Measurements from ENCODE around the gene SLC2A5. TPM values are rescaled to one million over a fixed set of nuclear protein-coding genes. Genes with fewer than 3 reads are reported as not detected.
"Not testable (repeated sequence)": the region's sequence is repeated elsewhere in the genome, so short reads cannot be mapped to it uniquely, and the experiment has no call there.

The SLC2A5 gene
- polyA plus RNA-seq, 3 donors: 0.68 to 1.0 (median 0.87) TPM

GRCh38 chr1:9041116-9041779 is 28.2 kb downstream of the SLC2A5 start:
- DNase-seq (ENCODE audit: extremely low read depth in 1 of 11, low read depth in 9 of 11, low spot score in 4 of 11): no peak

GRCh38 chr1:9040659-9041030 is 28.8 kb downstream of the SLC2A5 start:
- DNase-seq (ENCODE audit: extremely low read depth in 1 of 11, low read depth in 9 of 11, low spot score in 4 of 11): no peak

- peak in 2 of 11 donors; percentile 18 to 45 for DNase-seq (ENCODE audit: extremely low read depth in 1 of 11, low read depth in 9 of 11, low spot score in 4 of 11)
Observed at GRCh38 chr1:9039761-9040658, 29.4 kb downstream of the SLC2A5 start.

- no peak for DNase-seq (ENCODE audit: extremely low read depth in 1 of 11, low read depth in 9 of 11, low spot score in 4 of 11)
Observed at GRCh38 chr1:9038881-9039760, 30.3 kb downstream of the SLC2A5 start.

- DNase-seq (ENCODE audit: extremely low read depth in 1 of 11, low read depth in 9 of 11, low spot score in 4 of 11): no peak
Observed at GRCh38 chr1:9038338-9038650, 31.1 kb downstream of the SLC2A5 start.

- DNase-seq (ENCODE audit: extremely low read depth in 1 of 11, low read depth in 9 of 11, low spot score in 4 of 11): no peak
Observed at GRCh38 chr1:9037476-9038337, 31.7 kb downstream of the SLC2A5 start.

GRCh38 chr1:9035226-9035625 is 34.2 kb downstream of the SLC2A5 start:
- DNase-seq (ENCODE audit: extremely low read depth in 1 of 11, low read depth in 9 of 11, low spot score in 4 of 11): no peak

GRCh38 chr1:9033363-9033762 is 36.1 kb downstream of the SLC2A5 start:
- no peak for DNase-seq (ENCODE audit: extremely low read depth in 1 of 11, low read depth in 9 of 11, low spot score in 4 of 11)

GRCh38 chr1:9031484-9032259 is 37.8 kb downstream of the SLC2A5 start:
- DNase-seq (ENCODE audit: extremely low read depth in 1 of 11, low read depth in 9 of 11, low spot score in 4 of 11): no peak

GRCh38 chr1:9031077-9031476 is 38.4 kb downstream of the SLC2A5 start:
- not testable (repeated sequence) for DNase-seq (ENCODE audit: extremely low read depth in 1 of 11, low read depth in 9 of 11, low spot score in 4 of 11)

- DNase-seq (ENCODE audit: extremely low read depth in 1 of 11, low read depth in 9 of 11, low spot score in 4 of 11): no peak
Observed at GRCh38 chr1:9028921-9029705, 40.3 kb downstream of the SLC2A5 start.

- DNase-seq (ENCODE audit: extremely low read depth in 1 of 11, low read depth in 9 of 11, low spot score in 4 of 11): no peak
Observed at GRCh38 chr1:9027307-9027706, 42.1 kb downstream of the SLC2A5 start.

GRCh38 chr1:9025449-9025848 is 44.0 kb downstream of the SLC2A5 start:
- DNase-seq (ENCODE audit: extremely low read depth in 1 of 11, low read depth in 9 of 11, low spot score in 4 of 11): peak in 2 of 11 donors; percentile 37 to 46

GRCh38 chr1:9024837-9025236 is 44.6 kb downstream of the SLC2A5 start:
- DNase-seq (ENCODE audit: extremely low read depth in 1 of 11, low read depth in 9 of 11, low spot score in 4 of 11): no peak

- DNase-seq (ENCODE audit: extremely low read depth in 1 of 11, low read depth in 9 of 11, low spot score in 4 of 11): no peak
Observed at GRCh38 chr1:9022773-9023172, 46.7 kb downstream of the SLC2A5 start.

GRCh38 chr1:9022026-9022738 is 47.3 kb downstream of the SLC2A5 start:
- not testable (repeated sequence) for DNase-seq (ENCODE audit: extremely low read depth in 1 of 11, low read depth in 9 of 11, low spot score in 4 of 11)

GRCh38 chr1:9020305-9020704 is 49.1 kb downstream of the SLC2A5 start:
- no peak for DNase-seq (ENCODE audit: extremely low read depth in 1 of 11, low read depth in 9 of 11, low spot score in 4 of 11)
